Pancreas (tissue), 10 donors: ENCODE data around the gene ERN1. TPM values are rescaled to one million over a fixed set of nuclear protein-coding genes. Genes with fewer than 3 reads are reported as not detected.

ENCODE experiments used
- ATAC-seq, 4 donors: fragments of 200-7000 bp; cut with Tn5 transposase; one replicate each; pipeline versions ENCODE4 v1.8.0 to v1.9.1; 2020; ENCODE audit warnings: mild to moderate bottlenecking in 4 of 4, moderate library complexity in 4 of 4
- DNase-seq, 6 donors: peaks; one replicate each; pipeline ENCODE4 v3.0.0-alpha.2; 2020
- FAIRE-seq: peaks from 2 replicates; lab custom pipeline; 2012; peaks lifted over from hg19 to GRCh38; lab: Jason Lieb, UNC
- H3K27ac ChIP-seq, 4 donors: fragments of 200-600 bp; sonication (generic); 1 replicate in 3 of 4; 2 replicates in 1 of 4; pipeline versions ENCODE4 v1.5.0 to v1.8.0; 2020
- H3K27me3 ChIP-seq, 4 donors: fragments of 200-600 bp; one replicate each; pipeline ENCODE4 v1.8.0; 2021
- H3K36me3 ChIP-seq, 3 donors: fragments of 200-600 bp; sonication (generic) in 1 of 3; one replicate each; pipeline versions ENCODE4 v1.5.0 to v1.8.0; 2020 to 2021
- H3K4me1 ChIP-seq, 3 donors: fragments of 200-600 bp; one replicate each; pipeline ENCODE4 v1.8.0; 2021
- H3K4me3 ChIP-seq, 4 donors: fragments of 200-600 bp; sonication (generic) in 2 of 4; one replicate each; pipeline versions ENCODE4 v1.5.0 to v1.8.0; 2020 to 2021
- H3K9me3 ChIP-seq, 4 donors: fragments of 200-600 bp; one replicate each; pipeline ENCODE4 v1.8.0; 2021
- WGBS, 2 donors: extraction: QIAGEN DNeasy Blood & Tissue Kit; methylation state at CpG; one replicate each; pipeline ENCODE4 v1.1.7; 2013; 5-methylcytosine and 5-hydroxymethylcytosine counted together
- intact Hi-C, 3 donors: fragments of 100-400 bp; cut with DNase I; formaldehyde crosslinking; loops; one replicate each; pipeline versions ENCODE4 v1.11.1 to v1.14.2; 2022
- polyA plus RNA-seq, 2 donors: library from polyadenylated mRNA; stranded (reverse); fragments of 200-250 nt; gene quantifications; one replicate each; pipeline ENCODE4 v1.2.3, GENCODE V29; 2013
- total RNA-seq, 6 donors: library from RNA; stranded (reverse); fragmentation: NEBNext Ultra II Directional in 4 of 6; extraction: Animal tissue kit (Norgen Biotek cat#: 25700) in 4 of 6; gene quantifications; one replicate each; pipeline versions ENCODE4 v1.2.1 to v1.2.4, GENCODE V29; 2021 to 2023
- TF ChIP-seq, protein P1 (sequence below), 4 donors: fragments of 200-600 bp; sonication (generic) in 3 of 4; IDR thresholded peaks; one replicate each; pipeline versions ENCODE4 v1.5.0 to v1.8.0; 2021; ENCODE audit warnings: antibody characterized with exemption in 4 of 4
- donor health status: healthy with polysubstance abuse.
- donor health status: DM: no; HTN: no; CAD: no; lungs with moderate emphysema.
- donor health status: DM: no; HTN: no; CAD: no.
- donor health status: control.
- donor health status: control.
- donor health status: Bipolar disorder and iron deficiency.
- donor health status: DM: yes; HTN: yes; CAD: no.
- donor health status: DM: no; HTN: no; CAD: no.
- donor health status: DM: no; HTN: no; CAD: no.
- donor health status: DM: yes; HTN: yes; CAD: no.

The ERN1 gene
- total and polyA plus RNA-seq, 8 donors: 10.4 to 151 (median 39.1) TPM

DNA sequence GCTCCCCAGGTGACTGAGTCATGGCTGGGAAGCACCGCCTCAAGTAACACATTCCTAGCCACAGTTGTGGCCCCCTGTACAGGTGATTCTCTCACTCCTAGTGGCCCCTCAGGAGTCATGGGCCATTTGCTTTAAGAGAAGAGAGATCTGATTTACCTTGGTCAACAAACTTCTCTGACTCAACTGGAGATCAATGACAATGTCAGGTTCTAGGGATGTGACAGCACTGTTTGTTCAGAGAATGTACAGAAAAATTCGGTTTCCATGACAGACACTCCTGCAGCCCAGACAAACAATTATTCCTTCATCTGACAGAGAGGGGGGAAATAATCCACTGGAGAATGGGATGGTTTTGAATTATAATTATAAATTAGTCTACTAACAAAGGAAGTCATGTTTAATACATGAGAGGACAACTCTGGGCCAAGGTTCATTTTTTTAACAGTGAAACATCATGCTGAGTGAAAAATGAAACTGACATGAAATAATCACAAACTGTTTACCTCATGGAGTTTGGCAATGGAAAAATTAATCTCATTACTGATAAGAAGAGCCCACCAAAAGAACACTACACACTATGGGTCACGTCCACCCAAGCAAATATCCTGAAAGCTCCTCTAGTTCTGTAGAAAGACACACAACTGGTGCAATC lies 9.7 kb downstream of the ERN1 start:
- DNase-seq (no peak), ATAC-seq (no peak), FAIRE-seq (no peak)
- no peaks in the 10 kb centered on the region for H3K36me3 ChIP-seq
- no peak overlapping the region for H3K4me3 ChIP-seq
- H3K9me3 ChIP-seq: no peaks in the 10 kb centered on the region
- no peaks in the 10 kb centered on the region for H3K27me3 ChIP-seq
- peak overlapping the region in 2 of 4 donors; percentile 16 to 43 for H3K27ac ChIP-seq
- H3K4me1 ChIP-seq: peaks cover 23 to 84% (median 60%) of the 10 kb centered on the region in 3 donors
- TF ChIP-seq, protein P1, sequence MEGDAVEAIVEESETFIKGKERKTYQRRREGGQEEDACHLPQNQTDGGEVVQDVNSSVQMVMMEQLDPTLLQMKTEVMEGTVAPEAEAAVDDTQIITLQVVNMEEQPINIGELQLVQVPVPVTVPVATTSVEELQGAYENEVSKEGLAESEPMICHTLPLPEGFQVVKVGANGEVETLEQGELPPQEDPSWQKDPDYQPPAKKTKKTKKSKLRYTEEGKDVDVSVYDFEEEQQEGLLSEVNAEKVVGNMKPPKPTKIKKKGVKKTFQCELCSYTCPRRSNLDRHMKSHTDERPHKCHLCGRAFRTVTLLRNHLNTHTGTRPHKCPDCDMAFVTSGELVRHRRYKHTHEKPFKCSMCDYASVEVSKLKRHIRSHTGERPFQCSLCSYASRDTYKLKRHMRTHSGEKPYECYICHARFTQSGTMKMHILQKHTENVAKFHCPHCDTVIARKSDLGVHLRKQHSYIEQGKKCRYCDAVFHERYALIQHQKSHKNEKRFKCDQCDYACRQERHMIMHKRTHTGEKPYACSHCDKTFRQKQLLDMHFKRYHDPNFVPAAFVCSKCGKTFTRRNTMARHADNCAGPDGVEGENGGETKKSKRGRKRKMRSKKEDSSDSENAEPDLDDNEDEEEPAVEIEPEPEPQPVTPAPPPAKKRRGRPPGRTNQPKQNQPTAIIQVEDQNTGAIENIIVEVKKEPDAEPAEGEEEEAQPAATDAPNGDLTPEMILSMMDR (IDR thresholded peaks at IDR 0.05): no peak
- intact Hi-C loops: loop anchor here in 2 of 3 donors (5.0 to 10.0 kb wide), 2 partner anchors 43 to 55 kb away; no protein-coding TSS in a partner anchor
- WGBS, 2 donors: 50 to 52% methylated on average over 3 of the region's 3 CpGs

DNA sequence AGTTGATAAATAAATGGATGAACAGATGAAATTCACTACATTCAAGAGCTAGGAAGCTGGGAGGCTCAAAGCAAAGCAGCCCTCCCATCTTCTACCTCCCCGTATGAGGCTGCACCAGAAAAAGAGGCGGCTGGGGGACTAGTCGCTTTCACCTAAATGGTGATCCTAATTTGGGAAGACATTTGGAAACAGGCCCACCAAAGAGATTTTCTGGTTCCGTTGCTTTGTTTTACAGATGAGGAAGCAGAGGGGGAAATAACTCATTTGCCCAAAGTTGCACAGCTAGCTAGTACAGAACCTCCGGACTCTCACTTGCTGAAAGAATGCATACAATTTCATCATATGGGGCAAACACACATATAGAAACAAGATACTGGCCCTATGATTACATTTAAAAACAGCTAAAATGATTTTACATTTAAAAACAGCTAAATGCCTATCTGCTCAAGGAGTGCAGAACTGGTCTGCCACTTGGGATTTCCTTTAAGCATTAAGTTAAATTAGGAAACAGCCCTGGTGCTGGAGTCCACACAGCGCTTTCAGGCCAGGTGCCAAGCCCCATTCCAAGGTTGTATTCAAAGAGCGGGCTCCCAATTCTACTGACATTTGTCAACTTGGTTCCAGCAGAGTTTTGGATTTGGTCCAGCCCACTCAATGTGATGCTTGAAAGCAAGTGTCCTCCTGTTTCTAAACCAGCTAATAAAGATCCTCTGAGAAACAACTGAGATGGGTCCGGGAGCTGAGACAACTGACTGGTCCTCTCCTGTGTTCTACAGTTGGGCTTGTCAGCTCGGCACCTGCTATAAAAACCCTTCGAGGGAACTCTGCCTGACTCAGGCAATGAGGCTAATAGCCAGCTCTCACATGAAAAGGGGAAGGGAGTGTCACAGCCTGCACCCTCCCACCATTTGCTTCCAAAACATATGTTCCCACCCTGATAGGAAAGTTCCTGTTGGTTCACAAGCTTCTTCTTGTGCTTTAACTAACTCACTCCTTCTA lies 11.7 kb downstream of the ERN1 start:
- no peaks in the 10 kb centered on the region for H3K27me3 ChIP-seq
- no peaks in the 10 kb centered on the region for H3K36me3 ChIP-seq
- TF ChIP-seq, protein P1 (IDR thresholded peaks at IDR 0.05): no peak
- peak overlapping the region in 2 of 4 donors; percentile 70 to 84 for H3K27ac ChIP-seq
- no peaks in the 10 kb centered on the region for H3K9me3 ChIP-seq
- 34 to 35% methylated on average over 10 of the region's 10 CpGs for WGBS, 2 donors
- peaks cover 39 to 96% (median 70%) of the 10 kb centered on the region in 3 donors for H3K4me1 ChIP-seq
- ATAC-seq: peak; percentile 35 to 60 (median 50)
- no peak for FAIRE-seq
- peak; percentile 58 to 77 (median 72) for DNase-seq
- intact Hi-C loops: no loop called here
- no peak overlapping the region for H3K4me3 ChIP-seq

DNA sequence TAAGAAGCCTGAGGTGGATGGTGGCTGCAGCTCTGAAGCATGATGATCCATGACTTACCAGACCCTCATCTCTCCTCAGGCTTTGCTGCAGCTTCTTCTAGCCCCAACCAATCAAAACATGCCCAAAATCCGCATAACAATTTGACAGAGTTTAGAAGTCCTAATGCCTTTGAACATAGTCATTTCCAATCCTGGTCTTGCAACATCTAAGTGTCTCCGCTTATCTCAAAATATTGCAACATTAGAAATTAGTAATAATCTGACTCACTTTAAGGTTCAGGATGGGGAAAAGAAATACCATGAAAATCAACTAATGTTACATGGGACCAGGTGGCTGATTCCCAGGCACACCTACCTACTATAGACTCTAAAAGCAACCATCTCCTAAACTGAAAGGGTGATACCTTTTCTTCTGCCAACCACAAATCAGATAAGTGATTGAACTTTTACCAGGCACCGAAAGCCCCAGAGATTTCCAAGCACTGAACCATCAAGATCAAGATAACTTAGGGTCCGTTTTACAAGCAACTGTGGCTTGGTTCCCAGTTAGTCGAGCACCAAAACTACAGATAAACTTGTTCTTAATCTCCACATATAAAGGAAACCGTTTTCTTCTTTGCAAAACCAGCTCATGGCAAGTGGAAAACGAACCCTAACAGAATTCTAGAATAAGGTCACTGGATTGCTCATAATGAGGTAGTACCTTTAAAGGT lies 14.0 kb downstream of the ERN1 start:
- intact Hi-C loops: no loop called here
- 34 to 43% methylated on average over 7 of the region's 7 CpGs for WGBS, 2 donors
- Histone ChIP-seq H3K4me3 (no peak overlapping the region), H3K27me3 (no peaks in the 10 kb centered on the region), H3K36me3 (no peaks in the 10 kb centered on the region), H3K4me1 (peaks cover 47 to 94% (median 48%) of the 10 kb centered on the region in 3 donors), H3K9me3 (no peaks in the 10 kb centered on the region), H3K27ac (peak overlapping the region in 3 of 4 donors; percentile 48 to 84 (median 70))
- ATAC-seq (peak; percentile 54 to 66 (median 60)), DNase-seq (peak in 4 of 6 donors; percentile 51 to 66 (median 56)), FAIRE-seq (no peak)
- TF ChIP-seq, protein P1 (IDR thresholded peaks at IDR 0.05): no peak

DNA sequence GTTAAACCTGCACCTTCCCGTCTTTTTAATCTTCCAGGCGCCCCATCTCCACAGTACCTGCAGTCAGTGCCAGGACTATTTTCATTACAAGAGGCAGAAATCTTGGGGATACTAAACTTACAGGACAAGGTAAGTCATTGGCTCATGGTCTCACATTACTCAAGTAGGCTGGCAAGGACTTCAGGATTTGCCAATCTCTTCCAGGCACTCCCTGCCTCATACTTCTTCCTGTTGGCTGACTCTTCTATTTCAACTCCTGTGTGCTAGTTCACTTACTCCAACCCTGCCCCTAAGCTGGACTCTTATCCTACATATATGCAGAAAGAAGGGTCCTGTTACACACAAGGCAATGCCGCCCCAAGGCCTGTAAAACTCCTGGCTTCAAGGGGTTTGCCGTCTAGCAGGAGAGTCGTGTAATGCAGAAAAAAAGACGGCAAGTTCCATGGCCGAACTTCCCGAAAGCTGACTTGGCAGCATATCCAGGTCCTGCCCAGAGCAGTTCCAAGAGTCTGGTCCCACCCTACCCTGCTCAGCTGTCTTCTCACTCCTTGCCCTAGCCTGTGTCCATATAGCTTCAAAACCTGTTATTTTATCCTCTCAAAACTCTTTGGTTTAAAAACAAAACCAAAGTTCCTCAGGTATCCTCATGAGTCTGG lies 14.8 kb downstream of the ERN1 start:
- intact Hi-C loops: no loop called here
- DNase-seq: peak in 2 of 6 donors; percentile 56 to 60

More for the DNA sequence above, 14.8 kb downstream of the ERN1 start:
- H3K27ac ChIP-seq: peak overlapping the region; percentile 35 to 84 (median 59)
- peaks cover 52 to 95% (median 57%) of the 10 kb centered on the region in 3 donors for H3K4me1 ChIP-seq
- FAIRE-seq: no peak
- no peaks in the 10 kb centered on the region for H3K27me3 ChIP-seq
- H3K9me3 ChIP-seq: no peaks in the 10 kb centered on the region
- no peaks in the 10 kb centered on the region for H3K36me3 ChIP-seq
- TF ChIP-seq, protein P1 (IDR thresholded peaks at IDR 0.05): no peak
- peak overlapping the region in 1 of 4 donors; percentile 13 for H3K4me3 ChIP-seq
- ATAC-seq: peak; percentile 68 to 79 (median 74)
- 57 to 60% methylated on average over 8 of the region's 8 CpGs for WGBS, 2 donors
